Calu3 (cell line): Measurements from ENCODE around the gene NPM1. TPM values are rescaled to one million over a fixed set of nuclear protein-coding genes. Genes with fewer than 3 reads are reported as not detected.

Experiments used
- BruUV-seq: library from RNA; stranded (reverse); fragments of 400-500 nt; replicated peaks from 2 replicates; lab custom pipeline; 2021; lab: Mats Ljungman, UMichigan
- CTCF ChIA-PET: fragments of 300-600 bp; sonication (Branson Sonifier 250); formaldehyde crosslinking; loops from one replicate; lab custom pipeline; 2022; ENCODE audit warnings: antibody characterized with exemption; lab: Charles Lee
- DNase-seq: peaks from one replicate; pipeline ENCODE4 v3.0.0; 2022
- H3K27ac Mint-ChIP-seq: one replicate; pipeline ENCODE4 v1.8.0; 2022; ENCODE audit warnings: mixed read lengths; ENCODE audit not compliant: unreplicated experiment
- H3K27me3 Mint-ChIP-seq: one replicate; pipeline ENCODE4 v1.8.0; 2022; ENCODE audit warnings: mixed read lengths; ENCODE audit not compliant: unreplicated experiment
- H3K36me3 Mint-ChIP-seq: one replicate; pipeline ENCODE4 v1.8.0; 2022; ENCODE audit warnings: mild to moderate bottlenecking, moderate library complexity, mixed read lengths; ENCODE audit not compliant: insufficient read depth, unreplicated experiment
- H3K4me1 Mint-ChIP-seq: one replicate; pipeline ENCODE4 v1.8.0; 2022; ENCODE audit warnings: mild to moderate bottlenecking, low read depth, mixed read lengths; ENCODE audit not compliant: unreplicated experiment
- H3K4me3 Mint-ChIP-seq: one replicate; pipeline ENCODE4 v1.8.0; 2022; ENCODE audit warnings: mild to moderate bottlenecking, low read depth, moderate library complexity, mixed read lengths; ENCODE audit not compliant: unreplicated experiment
- H3K9me3 Mint-ChIP-seq: one replicate; pipeline ENCODE4 v1.8.0; 2022; ENCODE audit warnings: low read depth, mixed read lengths; ENCODE audit not compliant: unreplicated experiment
- intact Hi-C: fragments of 100-400 bp; cut with micrococcal nuclease; formaldehyde crosslinking; loops from one replicate; pipeline ENCODE4 v1.10.0; 2022; ENCODE audit not compliant: unreplicated experiment
- total RNA-seq: library from RNA; stranded (reverse); gene quantifications from 2 replicates; pipeline ENCODE4 v1.2.3, GENCODE V29; 2022
- TF ChIP-seq, protein P1 (sequence below): fragments of 200-600 bp; IDR thresholded peaks from one replicate; pipeline ENCODE4 v1.8.0; 2022; ENCODE audit warnings: antibody characterized with exemption; ENCODE audit not compliant: unreplicated experiment

The NPM1 gene
- total RNA-seq, 1 experiment from 2014 or later, result 1,863 TPM

DNA sequence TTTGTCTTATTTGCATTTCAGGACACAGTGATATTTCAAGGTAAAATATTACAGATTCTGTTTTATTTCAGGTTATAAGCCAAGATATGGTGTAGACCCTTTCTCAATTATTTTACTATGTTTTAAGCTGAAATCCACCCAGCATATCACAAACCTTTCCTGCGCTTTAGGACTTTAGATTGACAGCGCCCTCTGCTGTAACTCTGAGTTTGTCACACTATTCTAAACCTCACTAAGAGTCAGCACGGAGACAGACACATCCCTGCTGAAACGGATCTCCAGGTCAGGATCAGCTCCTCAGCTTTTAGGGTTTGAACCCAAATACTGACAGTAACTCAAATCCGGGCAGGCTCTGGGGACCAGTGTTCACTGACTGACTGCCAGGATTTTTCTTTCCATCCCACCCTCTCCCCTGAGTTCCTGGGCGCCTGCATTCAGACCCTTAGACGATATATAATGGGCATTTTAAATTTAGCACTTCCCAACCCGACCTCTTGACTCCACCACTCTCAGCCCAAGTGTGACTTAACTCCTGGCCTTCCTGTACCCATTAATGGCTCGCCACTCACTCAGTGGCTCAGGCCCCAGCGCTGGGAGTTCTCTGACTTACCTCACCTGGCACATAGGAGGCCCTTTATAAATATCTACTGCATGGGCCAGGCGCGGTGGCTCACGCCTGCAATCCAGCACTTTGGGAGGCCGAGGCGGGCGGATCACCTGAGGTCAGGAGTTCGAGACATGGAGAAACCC, 45.1 kb upstream of the NPM1 start:
- Mint-ChIP-seq H3K27ac (no peak overlapping the region), H3K4me1 (no peaks in the 10 kb centered on the region), H3K4me3 (no peak overlapping the region), H3K36me3 (no peaks in the 10 kb centered on the region), H3K27me3 (no peaks in the 10 kb centered on the region), H3K9me3 (no peaks in the 10 kb centered on the region)
- intact Hi-C loops, result loop anchor here (1.0 kb wide), 1 partner anchor 135 kb away; no protein-coding TSS in a partner anchor
- CTCF ChIA-PET, result interaction anchor here (0.7 to 2.0 kb wide), 6 partner anchors 9 to 704 kb away, joined by 3 to 18 read pairs (median 4); no protein-coding TSS in a partner anchor
- BruUV-seq, result no TSS peak
- TF ChIP-seq, protein P1, sequence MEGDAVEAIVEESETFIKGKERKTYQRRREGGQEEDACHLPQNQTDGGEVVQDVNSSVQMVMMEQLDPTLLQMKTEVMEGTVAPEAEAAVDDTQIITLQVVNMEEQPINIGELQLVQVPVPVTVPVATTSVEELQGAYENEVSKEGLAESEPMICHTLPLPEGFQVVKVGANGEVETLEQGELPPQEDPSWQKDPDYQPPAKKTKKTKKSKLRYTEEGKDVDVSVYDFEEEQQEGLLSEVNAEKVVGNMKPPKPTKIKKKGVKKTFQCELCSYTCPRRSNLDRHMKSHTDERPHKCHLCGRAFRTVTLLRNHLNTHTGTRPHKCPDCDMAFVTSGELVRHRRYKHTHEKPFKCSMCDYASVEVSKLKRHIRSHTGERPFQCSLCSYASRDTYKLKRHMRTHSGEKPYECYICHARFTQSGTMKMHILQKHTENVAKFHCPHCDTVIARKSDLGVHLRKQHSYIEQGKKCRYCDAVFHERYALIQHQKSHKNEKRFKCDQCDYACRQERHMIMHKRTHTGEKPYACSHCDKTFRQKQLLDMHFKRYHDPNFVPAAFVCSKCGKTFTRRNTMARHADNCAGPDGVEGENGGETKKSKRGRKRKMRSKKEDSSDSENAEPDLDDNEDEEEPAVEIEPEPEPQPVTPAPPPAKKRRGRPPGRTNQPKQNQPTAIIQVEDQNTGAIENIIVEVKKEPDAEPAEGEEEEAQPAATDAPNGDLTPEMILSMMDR, result peak; percentile 60
- peak; percentile 66 for DNase-seq

DNA sequence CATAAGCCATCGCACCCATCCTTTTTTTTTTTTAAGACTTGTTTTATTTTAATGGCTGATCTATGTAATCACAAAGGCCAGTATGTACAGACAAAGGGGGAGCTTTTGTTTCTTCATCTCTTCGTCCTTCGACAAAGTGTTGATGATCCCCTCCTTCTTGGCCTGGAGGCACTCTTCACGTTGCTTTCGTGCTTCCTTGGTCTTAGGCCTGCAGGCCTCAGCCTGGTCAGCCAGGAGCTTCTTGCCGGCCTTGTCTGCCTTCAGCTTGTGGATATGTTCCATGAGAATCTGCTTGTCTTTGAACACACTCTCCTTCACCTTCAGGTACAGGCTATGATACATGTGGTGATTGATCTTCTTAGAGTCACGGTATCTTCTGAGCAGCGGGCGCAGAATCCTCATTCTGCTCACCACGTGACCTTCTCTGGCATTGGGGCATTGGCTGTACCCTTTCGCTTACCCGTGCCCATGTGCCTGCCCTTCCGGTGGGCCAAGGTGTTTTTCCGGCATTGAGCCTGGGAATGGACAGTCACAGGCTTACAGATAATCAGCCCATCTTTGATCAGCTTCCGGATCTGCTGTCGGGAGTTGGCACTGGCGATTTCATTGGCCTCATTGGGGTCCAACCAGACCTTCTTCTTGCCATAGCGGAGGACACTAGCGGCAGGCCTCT, 42.6 kb upstream of the NPM1 start:
- TF ChIP-seq, protein P1, result no peak
- no TSS peak for BruUV-seq
- no peak for DNase-seq
- Mint-ChIP-seq H3K4me1 (no peaks in the 10 kb centered on the region), H3K36me3 (no peaks in the 10 kb centered on the region), H3K4me3 (no peak overlapping the region), H3K27me3 (no peaks in the 10 kb centered on the region), H3K9me3 (no peaks in the 10 kb centered on the region), H3K27ac (no peak overlapping the region)
- CTCF ChIA-PET, result no interaction called here
- intact Hi-C loops, result no loop called here

DNA sequence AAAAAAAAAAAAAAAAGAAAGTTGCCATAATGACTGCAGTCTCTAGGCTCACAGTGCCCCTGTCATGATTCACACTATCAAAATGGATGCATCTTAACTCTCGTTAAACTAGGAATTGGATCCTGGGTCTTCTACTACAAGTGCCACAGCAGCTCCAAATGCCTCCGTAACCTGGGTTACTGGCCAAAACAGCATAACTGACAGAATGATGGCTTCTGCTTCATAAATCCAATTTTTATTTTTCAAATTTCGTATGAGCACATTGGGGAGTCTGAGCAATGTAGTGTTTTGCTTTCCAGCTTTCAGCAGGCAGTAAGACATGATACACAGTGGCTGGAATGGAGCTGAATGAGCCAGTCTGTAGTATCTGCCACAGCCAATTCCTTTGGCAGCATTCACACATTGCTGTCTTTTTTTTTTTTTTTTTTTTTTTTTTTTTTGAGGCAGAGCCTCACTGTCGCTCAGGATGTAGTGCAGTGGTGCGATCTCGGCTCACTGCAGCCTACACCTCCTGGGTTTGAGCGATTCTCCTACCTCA, 36.0 kb upstream of the NPM1 start:
- Mint-ChIP-seq H3K27me3 (no peaks in the 10 kb centered on the region), H3K4me1 (no peaks in the 10 kb centered on the region), H3K9me3 (no peaks in the 10 kb centered on the region), H3K36me3 (no peaks in the 10 kb centered on the region), H3K27ac (no peak overlapping the region), H3K4me3 (no peak overlapping the region)
- BruUV-seq, result no TSS peak
- TF ChIP-seq, protein P1, result no peak
- CTCF ChIA-PET, result interaction anchor here (0.6 to 1.4 kb wide), 3 partner anchors 9 to 1798 kb away, joined by 4 to 5 read pairs (median 4); no protein-coding TSS in a partner anchor
- intact Hi-C loops, result no loop called here
- no peak for DNase-seq

DNA sequence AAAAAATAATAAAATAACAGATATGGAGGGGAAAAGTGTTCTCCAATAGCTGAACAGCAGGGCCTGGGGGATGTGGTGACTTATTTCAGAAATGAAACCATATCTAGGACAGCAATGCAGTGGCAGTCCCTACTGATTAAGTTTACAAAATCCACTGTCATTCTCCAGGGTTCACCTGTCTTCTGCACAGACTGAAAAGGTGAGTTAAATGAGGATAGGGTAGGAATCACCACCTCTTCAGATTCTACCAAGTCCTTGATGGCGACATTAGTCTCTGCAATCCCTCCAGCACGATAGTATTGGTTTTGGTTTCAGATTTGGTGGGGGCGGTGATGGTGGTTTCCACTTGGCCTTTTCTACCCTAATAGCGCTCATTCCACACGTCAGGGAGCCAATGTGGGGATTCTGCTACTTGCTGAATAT, 32.3 kb upstream of the NPM1 start:
- Mint-ChIP-seq H3K9me3 (no peaks in the 10 kb centered on the region), H3K36me3 (no peaks in the 10 kb centered on the region), H3K27me3 (no peaks in the 10 kb centered on the region), H3K27ac (no peak overlapping the region), H3K4me1 (no peaks in the 10 kb centered on the region), H3K4me3 (no peak overlapping the region)
- TF ChIP-seq, protein P1, result no peak
- intact Hi-C loops, result no loop called here
- CTCF ChIA-PET, result no interaction called here
- no TSS peak for BruUV-seq
- DNase-seq, result no peak
